Rectal smooth muscle tissue (tissue), 1 donor: ENCODE results near the gene HIPK4.
A peak's percentile ranks its signal among the peaks of the same experiment; 100 is the strongest.
"Not testable (repeated sequence)": the region's sequence is repeated elsewhere in the genome, so short reads cannot be mapped to it uniquely, and the experiment has no call there.

ENCODE experiments used
- H3K27ac ChIP-seq: one replicate; pipeline ENCODE4 v1.7.0; 2013; ENCODE audit warnings: low read depth, low read length, inconsistent platforms
- H3K27me3 ChIP-seq: one replicate; pipeline ENCODE4 v1.7.0; 2013; ENCODE audit warnings: low read length; ENCODE audit not compliant: control insufficient read depth, insufficient read depth
- H3K36me3 ChIP-seq: one replicate; pipeline ENCODE4 v1.7.0; 2013; ENCODE audit warnings: low read length; ENCODE audit not compliant: control insufficient read depth, insufficient read depth
- H3K4me1 ChIP-seq: one replicate; pipeline ENCODE4 v1.7.0; 2013; ENCODE audit warnings: low read length; ENCODE audit not compliant: control insufficient read depth, insufficient read depth
- H3K4me3 ChIP-seq: one replicate; pipeline ENCODE4 v1.7.0; 2013; ENCODE audit warnings: low read length
- H3K9ac ChIP-seq: one replicate; pipeline ENCODE4 v1.7.0; 2013; ENCODE audit warnings: low read length

HIPK4 gene

DNA sequence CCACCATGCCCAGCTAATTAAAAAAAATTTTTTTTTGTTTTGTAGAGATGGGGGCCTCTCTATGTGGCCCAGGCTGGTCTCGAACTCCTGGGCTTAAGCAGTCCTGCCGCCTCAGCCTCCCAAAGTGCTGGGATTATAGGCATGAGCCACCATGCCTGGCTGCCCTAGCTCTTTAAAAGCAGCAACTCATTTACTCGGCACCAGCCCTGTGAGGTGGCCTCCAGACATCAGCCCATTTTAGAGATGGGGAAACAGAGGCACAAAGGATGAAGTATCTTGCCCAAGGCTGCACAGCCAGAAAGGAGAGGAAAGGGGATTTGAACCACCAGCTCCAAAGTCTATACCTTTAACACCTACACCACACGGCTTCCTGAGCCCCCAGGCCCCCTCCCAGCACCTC lies 22.9 kb upstream of the HIPK4 start:
- H3K9ac ChIP-seq, result no peak overlapping the region
- no peak overlapping the region for H3K27ac ChIP-seq
- no peaks in the 10 kb centered on the region for H3K36me3 ChIP-seq
- H3K27me3 ChIP-seq, result no peaks in the 10 kb centered on the region
- H3K4me3 ChIP-seq, result no peak overlapping the region
- no peaks in the 10 kb centered on the region for H3K4me1 ChIP-seq

DNA sequence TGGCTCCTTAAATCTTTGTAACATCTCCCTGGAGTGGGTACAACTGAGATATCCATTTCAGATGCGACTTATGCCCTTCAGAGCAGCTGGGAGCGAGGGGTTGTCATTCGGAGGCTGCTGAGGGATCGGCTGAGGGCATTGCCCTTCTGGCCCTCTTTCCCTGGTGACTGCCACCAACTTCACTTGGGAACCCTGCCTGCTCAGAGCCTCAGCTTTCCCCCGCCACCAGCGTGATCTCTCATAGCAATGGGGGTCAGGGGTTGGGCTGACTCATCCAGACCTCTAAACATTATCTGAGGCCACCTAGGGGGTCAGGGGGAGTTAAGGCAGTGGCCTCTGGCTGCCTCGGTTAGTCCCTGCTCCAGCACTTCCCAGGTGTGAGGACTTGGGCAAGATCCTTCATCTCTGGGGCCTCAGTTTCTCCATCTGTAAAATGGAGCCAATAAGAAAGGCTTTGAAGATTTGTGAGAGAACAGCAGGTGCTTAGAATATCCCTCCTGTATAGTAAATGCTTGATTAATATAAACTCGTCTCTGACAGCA lies 22.0 kb upstream of the HIPK4 start:
- H3K27ac ChIP-seq, result no peak overlapping the region

DNA sequence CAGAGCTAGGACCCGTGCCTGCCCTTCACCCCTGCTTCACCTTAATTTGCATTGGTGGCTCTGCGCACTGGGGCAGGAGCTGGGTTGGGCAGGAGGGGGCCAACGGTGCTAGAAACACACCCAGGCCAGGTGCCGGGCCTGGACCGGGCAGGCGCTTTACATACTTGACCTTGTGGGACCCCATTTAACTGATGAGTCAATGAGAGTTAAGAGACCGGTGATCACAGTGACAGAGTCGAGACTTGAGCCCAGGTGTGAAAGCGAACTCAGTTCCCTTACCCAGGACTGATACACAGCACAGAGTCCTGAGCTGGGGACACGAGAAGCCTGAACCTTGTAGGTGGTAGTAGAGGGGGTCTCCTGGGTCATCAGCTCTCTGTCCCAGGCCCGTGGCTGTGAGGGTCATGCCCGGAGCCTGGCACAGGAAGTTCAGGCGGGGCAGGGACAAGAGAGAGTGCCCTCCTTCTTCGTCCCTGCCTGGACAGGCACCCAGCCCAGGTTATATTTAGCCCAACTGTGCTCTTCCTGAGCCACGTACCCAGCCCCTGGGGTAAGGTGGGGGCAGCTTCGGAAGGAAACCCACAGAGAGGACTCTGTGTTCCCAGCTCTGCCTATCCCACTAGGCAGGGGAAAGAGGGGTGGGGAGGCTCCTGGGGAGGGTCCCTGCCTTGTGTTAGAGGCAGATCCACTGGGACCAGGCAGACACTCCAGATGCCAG lies 21.3 kb upstream of the HIPK4 start:
- H3K27me3 ChIP-seq, result no peaks in the 10 kb centered on the region
- H3K9ac ChIP-seq, result no peak overlapping the region
- no peaks in the 10 kb centered on the region for H3K36me3 ChIP-seq
- H3K4me3 ChIP-seq, result no peak overlapping the region
- no peaks in the 10 kb centered on the region for H3K4me1 ChIP-seq
- no peak overlapping the region for H3K27ac ChIP-seq

More for the DNA sequence above, 22.0 kb upstream of the HIPK4 start:
- Histone ChIP-seq H3K36me3 (no peaks in the 10 kb centered on the region), H3K4me1 (no peaks in the 10 kb centered on the region), H3K9ac (no peak overlapping the region), H3K27me3 (no peaks in the 10 kb centered on the region), H3K4me3 (no peak overlapping the region)

DNA sequence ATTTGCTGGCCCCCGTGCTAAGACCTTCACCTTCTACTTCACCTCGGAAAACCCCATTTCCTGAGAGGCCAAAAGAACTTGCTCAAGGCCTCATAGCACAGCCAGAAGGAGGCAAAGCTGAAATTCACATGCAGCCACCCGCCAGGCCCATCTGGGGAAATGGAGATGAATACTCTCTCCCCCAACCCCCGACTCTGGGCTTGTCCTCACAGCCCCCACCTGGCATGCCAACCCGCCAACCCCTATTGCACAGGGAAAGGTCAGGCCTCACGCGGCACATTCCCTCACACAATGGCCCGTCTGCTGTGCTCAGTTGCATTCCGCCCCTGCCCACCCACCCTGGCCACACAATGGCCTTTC lies 20.0 kb upstream of the HIPK4 start:
- H3K4me3 ChIP-seq, result no peak overlapping the region
- H3K4me1 ChIP-seq, result no peaks in the 10 kb centered on the region
- no peaks in the 10 kb centered on the region for H3K36me3 ChIP-seq
- no peak overlapping the region for H3K27ac ChIP-seq
- no peak overlapping the region for H3K9ac ChIP-seq
- no peaks in the 10 kb centered on the region for H3K27me3 ChIP-seq

DNA sequence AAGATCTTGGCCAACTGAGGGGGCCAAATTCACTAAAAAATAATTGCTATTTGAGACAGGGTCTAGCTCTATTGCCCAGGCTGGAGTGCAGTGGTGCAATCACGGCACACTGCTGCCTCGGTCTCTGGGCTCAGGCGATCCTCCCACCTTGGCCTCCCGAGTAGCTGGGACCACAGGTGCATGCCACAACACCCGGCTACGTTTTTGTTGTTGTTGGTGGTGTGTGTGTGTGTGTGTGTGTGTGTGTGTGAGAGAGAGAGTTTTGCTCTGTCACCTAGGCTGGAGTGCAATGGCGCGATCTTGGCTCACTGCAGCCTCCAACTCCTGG lies 18.6 kb upstream of the HIPK4 start:
- H3K27ac ChIP-seq, H3K4me3 ChIP-seq, H3K4me1 ChIP-seq: not testable (repeated sequence)

DNA sequence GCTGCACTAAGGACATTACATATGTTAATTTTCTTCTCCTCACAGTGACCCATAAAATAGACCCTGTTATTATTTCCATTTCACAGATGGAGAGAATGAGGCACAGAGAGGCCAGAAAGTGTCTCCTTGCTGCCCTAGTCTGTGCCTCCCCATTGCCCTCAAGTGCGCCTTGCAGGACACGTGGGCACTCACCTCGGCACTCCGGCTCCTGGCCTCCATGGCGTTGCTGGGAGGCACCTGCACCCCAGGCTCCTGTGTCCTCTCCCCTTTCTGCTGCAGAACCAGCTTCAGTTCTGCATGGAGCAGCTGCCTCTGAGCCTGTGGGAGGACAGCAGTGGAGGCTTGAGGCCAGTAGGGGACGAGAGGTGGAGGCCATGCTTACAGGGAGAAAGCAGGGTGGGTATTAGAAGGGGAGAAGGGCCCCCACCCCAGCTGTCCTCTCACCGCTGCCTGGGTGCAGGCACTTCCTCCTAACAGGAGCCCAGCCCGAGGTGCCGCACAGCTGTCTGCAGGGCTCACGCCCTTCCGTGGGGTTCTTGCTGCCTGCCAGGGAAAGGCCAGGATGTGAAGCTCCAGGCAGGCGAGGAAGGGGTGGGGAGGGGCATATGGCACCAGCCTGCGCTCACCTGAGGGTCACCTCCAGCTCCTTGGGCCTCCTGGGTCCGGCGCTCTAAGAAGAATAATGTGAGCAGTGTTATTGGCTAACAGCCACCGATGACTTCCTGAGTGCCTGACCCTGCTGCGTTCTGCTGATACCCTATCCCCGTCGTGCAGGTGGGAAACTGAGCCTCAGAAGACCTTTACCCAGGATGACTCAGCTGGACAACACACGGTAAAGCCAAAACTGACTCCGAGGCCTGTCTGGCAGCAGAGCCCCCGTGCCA lies 18.0 kb upstream of the HIPK4 start:
- Histone ChIP-seq H3K27me3 (no peaks in the 10 kb centered on the region), H3K36me3 (no peaks in the 10 kb centered on the region), H3K27ac (no peak overlapping the region), H3K4me1 (peaks cover 3% of the 10 kb centered on the region), H3K4me3 (no peak overlapping the region), H3K9ac (no peak overlapping the region)

More for the DNA sequence above, 18.6 kb upstream of the HIPK4 start:
- H3K36me3 ChIP-seq, H3K27me3 ChIP-seq, H3K9ac ChIP-seq: not testable (repeated sequence)

DNA sequence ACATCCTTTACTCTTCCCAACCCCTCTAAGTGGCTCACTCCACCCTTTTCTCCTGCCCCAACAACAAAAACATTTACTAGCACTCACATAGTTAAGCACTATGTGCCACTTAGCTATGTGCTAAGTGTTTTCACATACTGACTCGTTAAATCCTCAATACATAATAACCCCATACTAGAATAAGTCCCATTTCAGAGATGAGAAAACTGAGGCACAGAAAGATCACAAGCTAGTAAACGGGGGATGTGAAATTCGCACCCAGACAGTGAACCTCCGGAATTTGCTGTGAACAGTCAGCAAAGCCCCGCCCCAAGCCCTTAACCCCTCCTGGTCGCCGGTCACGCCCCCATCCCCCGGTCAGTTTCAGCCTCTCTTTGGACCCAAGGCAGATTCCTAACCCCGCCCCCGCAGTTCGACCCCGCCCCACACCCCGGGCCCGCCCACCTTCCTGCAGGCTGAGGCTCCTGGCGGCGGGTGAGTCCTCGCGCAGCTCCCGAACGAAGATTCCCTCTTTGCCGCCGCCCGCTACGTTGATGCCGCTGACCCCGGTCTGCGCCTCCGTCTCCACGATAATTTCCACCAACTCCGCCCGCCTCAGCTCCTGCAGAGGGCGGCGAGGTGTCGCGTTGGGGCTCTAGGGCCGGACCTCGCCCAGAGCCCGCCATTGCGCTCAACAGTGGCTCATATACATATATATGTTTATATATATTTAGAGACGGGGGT lies 13.4 kb upstream of the HIPK4 start:
- Histone ChIP-seq H3K36me3 (no peaks in the 10 kb centered on the region), H3K27me3 (no peaks in the 10 kb centered on the region), H3K4me3 (peak overlapping the region; percentile 68), H3K9ac (no peak overlapping the region), H3K4me1 (peaks cover 3% of the 10 kb centered on the region), H3K27ac (peak overlapping the region; percentile 83)

DNA sequence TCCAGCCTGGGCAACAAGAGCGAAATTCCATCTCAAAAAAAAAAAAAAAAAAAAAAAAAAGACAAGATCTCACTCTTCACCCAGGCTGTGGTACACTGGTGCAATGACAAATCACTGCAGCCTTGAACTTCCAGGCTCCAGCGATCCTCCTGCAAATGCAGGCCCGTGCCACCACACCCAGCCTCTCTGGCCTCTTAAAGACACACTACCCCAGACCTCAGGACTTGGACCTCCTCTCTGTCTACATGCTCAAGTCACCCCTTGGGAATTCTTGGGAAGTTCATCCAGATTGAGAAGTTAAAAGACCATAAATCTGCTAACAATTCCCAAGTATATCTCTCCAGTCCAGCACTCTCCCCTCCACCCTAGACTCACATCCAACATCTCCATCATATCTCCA lies 10.6 kb upstream of the HIPK4 start:
- Histone ChIP-seq H3K9ac (no peak overlapping the region), H3K4me1 (peaks cover 3% of the 10 kb centered on the region), H3K27me3 (no peaks in the 10 kb centered on the region)

DNA sequence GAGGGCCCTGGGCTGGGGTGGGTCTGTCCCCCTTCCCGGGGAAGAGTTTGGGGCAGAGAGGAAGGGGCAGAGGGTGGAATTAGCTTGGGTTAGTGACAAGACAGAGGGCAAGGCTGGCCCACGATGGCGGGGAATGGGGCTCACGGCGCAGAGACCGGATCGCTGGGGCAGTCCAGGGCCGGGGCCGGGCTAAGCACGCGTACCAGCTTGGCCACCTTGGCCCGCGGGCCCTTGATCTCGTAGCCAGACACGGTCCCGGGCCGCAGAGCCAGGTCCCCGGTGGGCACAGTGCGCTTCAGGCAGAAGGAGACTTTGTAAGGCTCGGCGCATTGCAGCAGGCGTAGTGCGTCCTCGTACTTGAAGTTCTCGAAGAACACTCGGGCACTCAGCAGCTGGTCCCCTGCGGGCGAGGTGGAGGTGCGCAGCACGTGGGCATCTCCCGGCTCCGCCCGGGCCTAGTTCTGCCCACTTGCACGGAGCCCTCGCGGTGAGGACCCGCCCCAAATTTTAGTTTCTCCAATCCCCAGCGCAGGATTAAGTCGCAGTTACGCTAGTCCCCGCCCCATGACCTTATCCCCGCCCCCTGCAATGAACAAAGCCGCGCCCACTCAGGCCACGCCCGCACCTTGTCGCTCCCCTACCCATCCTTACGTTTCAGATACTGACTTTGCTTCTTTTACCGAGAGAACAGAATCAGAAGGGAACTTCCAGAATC lies 8.6 kb upstream of the HIPK4 start:
- H3K27me3 ChIP-seq, result no peaks in the 10 kb centered on the region
- H3K4me1 ChIP-seq, result peaks cover 3% of the 10 kb centered on the region
- H3K4me3 ChIP-seq, result no peak overlapping the region
- no peak overlapping the region for H3K27ac ChIP-seq
- no peaks in the 10 kb centered on the region for H3K36me3 ChIP-seq
- H3K9ac ChIP-seq, result no peak overlapping the region

More for the DNA sequence above, 10.6 kb upstream of the HIPK4 start:
- H3K4me3 ChIP-seq, result no peak overlapping the region
- H3K27ac ChIP-seq, result no peak overlapping the region
- no peaks in the 10 kb centered on the region for H3K36me3 ChIP-seq

DNA sequence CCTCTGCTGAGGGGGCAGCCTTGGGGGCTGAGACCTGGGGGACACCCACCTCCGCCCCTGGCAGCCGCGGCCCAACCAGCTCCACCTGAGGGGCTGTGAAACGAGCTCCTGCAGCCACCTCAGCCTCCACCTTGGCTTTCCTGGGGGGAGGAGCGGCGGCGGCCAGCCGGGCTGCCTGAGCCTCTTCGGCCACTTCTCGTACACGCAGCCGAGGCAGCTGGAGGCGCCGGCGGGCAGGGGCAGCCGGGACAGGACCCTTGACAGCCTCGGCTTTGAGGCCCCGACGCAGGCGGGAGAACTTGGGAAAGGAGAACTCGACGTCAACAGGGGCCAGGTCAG lies 7.6 kb upstream of the HIPK4 start:
- H3K4me3 ChIP-seq, result no peak overlapping the region
- H3K9ac ChIP-seq, result no peak overlapping the region
- H3K4me1 ChIP-seq, result no peaks in the 10 kb centered on the region
- no peaks in the 10 kb centered on the region for H3K27me3 ChIP-seq
- no peak overlapping the region for H3K27ac ChIP-seq
- H3K36me3 ChIP-seq, result no peaks in the 10 kb centered on the region

DNA sequence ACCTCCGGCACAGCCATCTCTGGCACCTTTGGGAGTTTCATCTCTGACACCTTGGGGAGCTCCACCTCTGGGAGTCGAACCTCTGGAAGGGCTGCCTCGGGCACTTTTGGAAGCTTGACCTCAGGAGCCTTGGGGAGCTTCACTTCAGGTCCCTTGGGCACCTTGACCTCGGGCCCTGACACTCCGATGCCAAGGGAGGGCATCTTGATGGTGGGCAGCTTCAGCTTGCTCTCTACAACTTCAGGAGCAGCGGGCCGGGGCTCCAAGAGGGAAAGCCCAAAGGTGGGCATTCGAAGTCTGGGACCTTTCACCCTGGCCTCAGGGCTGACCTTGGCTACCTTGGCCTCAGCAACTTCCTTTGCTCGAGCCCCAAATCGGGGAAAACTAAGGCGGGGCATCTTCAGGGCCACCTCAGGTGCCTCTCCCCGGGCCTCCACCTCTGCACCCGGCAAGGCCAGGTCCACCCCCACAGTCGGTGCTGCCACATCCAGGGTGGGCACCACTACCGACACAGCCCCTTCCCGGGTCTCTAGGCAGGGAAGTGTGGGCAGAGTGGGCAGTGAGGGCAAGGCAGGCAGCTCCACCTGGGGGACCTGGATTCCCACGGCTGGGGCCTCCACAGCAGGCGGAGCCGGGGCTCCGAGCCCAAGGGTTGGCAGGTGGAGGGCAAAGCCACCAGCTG lies 7.0 kb upstream of the HIPK4 start:
- Histone ChIP-seq H3K36me3 (no peaks in the 10 kb centered on the region), H3K27me3 (no peaks in the 10 kb centered on the region), H3K4me3 (no peak overlapping the region), H3K9ac (no peak overlapping the region), H3K4me1 (no peaks in the 10 kb centered on the region), H3K27ac (no peak overlapping the region)
